Keratinocyte (primary cell): Measurements from ENCODE around the gene APCDD1. TPM values are rescaled to one million over a fixed set of nuclear protein-coding genes. Genes with fewer than 3 reads are reported as not detected.

ENCODE experiments used
- DNase-seq: peaks from one replicate; pipeline ENCODE4 v3.0.0-alpha.2; 2011; ENCODE audit warnings: low read depth, missing footprints, low spot score
- FAIRE-seq: peaks from 2 replicates; lab custom pipeline; 2011; peaks lifted over from hg19 to GRCh38; lab: Jason Lieb, UNC
- H2AFZ ChIP-seq: 2 replicates; pipeline ENCODE4 v1.6.0; 2012; ENCODE audit warnings: low read length, control low read depth, inconsistent platforms; ENCODE audit not compliant: control insufficient read depth
- H3K27ac ChIP-seq: 2 replicates; pipeline ENCODE4 v1.5.1; 2011; ENCODE audit warnings: low read length; ENCODE audit not compliant: control insufficient read depth, insufficient read depth
- H3K27me3 ChIP-seq: 3 replicates; pipeline ENCODE4 v1.6.0; 2011; ENCODE audit warnings: low read length; ENCODE audit not compliant: control insufficient read depth, insufficient read depth; ENCODE audit errors: extremely low read depth
- H3K36me3 ChIP-seq, 2 experiments: 2 replicates in 1 of 2; 3 replicates in 1 of 2; pipeline ENCODE4 v1.5.1; 2011; ENCODE audit warnings: low read length in 2 of 2, mild to moderate bottlenecking in 1 of 2; ENCODE audit not compliant: control insufficient read depth in 2 of 2, insufficient read depth in 2 of 2; ENCODE audit errors: extremely low read depth in 1 of 2
- H3K4me1 ChIP-seq: 3 replicates; pipeline ENCODE4 v1.5.1; 2011; ENCODE audit warnings: low read length; ENCODE audit not compliant: control insufficient read depth, insufficient read depth; ENCODE audit errors: extremely low read depth
- H3K4me2 ChIP-seq: 3 replicates; pipeline ENCODE4 v1.6.0; 2011; ENCODE audit warnings: low read depth, low read length; ENCODE audit not compliant: control insufficient read depth, insufficient read depth; ENCODE audit errors: extremely low read depth
- H3K4me3 ChIP-seq, 3 experiments: fragments of 200-600 bp in 1 of 3; sonication (generic) in 1 of 3; 2 replicates in 2 of 3; 3 replicates in 1 of 3; pipeline ENCODE4 v1.5.1; 2011 to 2016; ENCODE audit warnings: low read length in 3 of 3, mild to moderate bottlenecking in 3 of 3, control low read depth in 2 of 3, inconsistent platforms in 1 of 3, low read depth in 1 of 3, mixed read lengths in 1 of 3, mixed run types in 1 of 3, moderate library complexity in 1 of 3; ENCODE audit not compliant: control insufficient read depth in 2 of 3, insufficient read depth in 2 of 3; ENCODE audit errors: extremely low read depth in 1 of 3
- H3K79me2 ChIP-seq: 2 replicates; pipeline ENCODE4 v1.6.0; 2012; ENCODE audit warnings: low read length; ENCODE audit not compliant: control insufficient read depth, insufficient read depth
- H3K9ac ChIP-seq: 3 replicates; pipeline ENCODE4 v1.6.0; 2011; ENCODE audit warnings: low read length; ENCODE audit not compliant: control insufficient read depth, insufficient read depth; ENCODE audit errors: extremely low read depth
- H3K9me1 ChIP-seq: 3 replicates; pipeline ENCODE4 v1.6.0; 2011; ENCODE audit warnings: low read length; ENCODE audit not compliant: control insufficient read depth, insufficient read depth; ENCODE audit errors: extremely low read depth
- H3K9me3 ChIP-seq: 2 replicates; pipeline ENCODE4 v1.5.1; 2012; ENCODE audit warnings: low read depth, low read length; ENCODE audit not compliant: control insufficient read depth
- H4K20me1 ChIP-seq: 3 replicates; pipeline ENCODE4 v1.6.0; 2011; ENCODE audit warnings: low read length; ENCODE audit not compliant: control insufficient read depth, insufficient read depth; ENCODE audit errors: extremely low read depth
- CTCF ChIP-seq, 3 experiments: IDR thresholded peaks in 1 of 3; conservative IDR thresholded peaks in 1 of 3; optimal IDR thresholded peaks in 1 of 3; 2 replicates in 2 of 3; 3 replicates in 1 of 3; pipeline versions ENCODE3 to v1.5.1; 2011; ENCODE audit warnings: low read length in 3 of 3, mild to moderate bottlenecking in 3 of 3, moderate library complexity in 2 of 3, control low read depth in 1 of 3, inconsistent platforms in 1 of 3; ENCODE audit not compliant: insufficient read depth in 2 of 3; ENCODE audit errors: extremely low read depth in 1 of 3
- EZH2 ChIP-seq: IDR thresholded peaks from one replicate; pipeline ENCODE4 v1.6.1; 2012; ENCODE audit warnings: inconsistent platforms, mild to moderate bottlenecking, low read length, moderate library complexity
- dilution Hi-C: fragments of 300-500 bp; cut with MboI; formaldehyde crosslinking; loops from one replicate; pipeline ENCODE4 v1.7.0; 2020; ENCODE audit warnings: low sequenced_read_pairs; ENCODE audit not compliant: extremely low pct_ligation_motif_present
- polyA plus RNA-seq, 5 experiments: library from polyadenylated mRNA; depleted of rRNA in 3 of 5; stranded (reverse) in 3 of 5; stranded (forward) in 1 of 5; unstranded in 1 of 5; fragments of >200 nt; gene quantifications; 1 replicate in 1 of 5; 2 replicates in 3 of 5; 3 replicates in 1 of 5; pipeline versions ENCODE4 v1.2.1 to v1.2.3, GENCODE V29; 2011 to 2012; ENCODE audit warnings: missing spikeins in 2 of 5, low read depth in 1 of 5, low replicate concordance in 1 of 5

The APCDD1 gene
- polyA plus RNA-seq, 1 donor (not counting 4 experiments of a cell fraction or from before 2014, with no cell fraction given) = 8.5 TPM

- dilution Hi-C loops = no loop called here
- FAIRE-seq = no peak
Measured at GRCh38 chr18:10422731-10423130, 31.7 kb upstream of the APCDD1 start.

GRCh38 chr18:10424585-10425307 lies 29.7 kb upstream of the APCDD1 start:
- no peaks in the 10 kb centered on the region for H3K9me1 ChIP-seq
- H3K27ac ChIP-seq = no peak overlapping the region
- no peaks in the 10 kb centered on the region for H3K9me3 ChIP-seq
- FAIRE-seq (no peak), DNase-seq (no peak)
- TF ChIP-seq CTCF (optimal IDR thresholded peaks at IDR 0.05 in 1 of 3, IDR thresholded peaks at IDR 0.05 in 1 of 3, conservative IDR thresholded peaks at IDR 0.05 in 1 of 3; ENCODE audit: extremely low read depth in 1 of 3, insufficient read depth in 2 of 3, low read length in 3 of 3) (no peak), EZH2 (no peak)
- H3K4me2 ChIP-seq = no peak overlapping the region
- H2AFZ ChIP-seq = no peak overlapping the region
- no peaks in the 10 kb centered on the region for H3K36me3 ChIP-seq
- no peaks in the 10 kb centered on the region for H3K79me2 ChIP-seq
- H3K4me1 ChIP-seq = peaks cover 25% of the 10 kb centered on the region
- H3K4me3 ChIP-seq = no peak overlapping the region
- no peaks in the 10 kb centered on the region for H4K20me1 ChIP-seq
- dilution Hi-C loops = no loop called here
- H3K9ac ChIP-seq = no peak overlapping the region
- H3K27me3 ChIP-seq = no peaks in the 10 kb centered on the region

More at GRCh38 chr18:10422731-10423130, 31.7 kb upstream of the APCDD1 start:
- H3K27me3 ChIP-seq = no peaks in the 10 kb centered on the region
- H3K36me3 ChIP-seq = no peaks in the 10 kb centered on the region
- no peak overlapping the region for H3K4me2 ChIP-seq
- H3K4me1 ChIP-seq = peaks cover 30% of the 10 kb centered on the region
- H3K9ac ChIP-seq = no peak overlapping the region
- no peak overlapping the region for H3K4me3 ChIP-seq
- TF ChIP-seq EZH2 (no peak), CTCF (optimal IDR thresholded peaks at IDR 0.05 in 1 of 3, IDR thresholded peaks at IDR 0.05 in 1 of 3, conservative IDR thresholded peaks at IDR 0.05 in 1 of 3; ENCODE audit: extremely low read depth in 1 of 3, insufficient read depth in 2 of 3, low read length in 3 of 3) (no peak)
- no peak for DNase-seq
- H2AFZ ChIP-seq = no peak overlapping the region
- H3K27ac ChIP-seq = peak overlapping the region; percentile 3
- no peaks in the 10 kb centered on the region for H3K9me1 ChIP-seq
- H4K20me1 ChIP-seq = no peaks in the 10 kb centered on the region
- H3K9me3 ChIP-seq = peaks cover 3% of the 10 kb centered on the region
- H3K79me2 ChIP-seq = no peaks in the 10 kb centered on the region
